HG03520 (cell line): Measurements from ENCODE around the gene WFDC10B.
"Not testable (repeated sequence)": the region's sequence is repeated elsewhere in the genome, so short reads cannot be mapped to it uniquely, and the experiment has no call there.

Experiments
- ATAC-seq: cut with Tn5 transposase; IDR thresholded peaks from one replicate; pipeline ENCODE4 v1.9.1; 2021; ENCODE audit warnings: mild to moderate bottlenecking, moderate library complexity; ENCODE audit not compliant: unreplicated experiment

WFDC10B gene

GRCh38 chr20:45704969-45705637 is at the start of gene WFDC10B:
TSS of gene WFDC10B (minus strand) at chr20:45705019. CDS start at chr20:45685992, 19,027 bp downstream.
- ATAC-seq = no peak

GRCh38 chr20:45752746-45753145 is 47.9 kb upstream of the WFDC10B start:
- ATAC-seq = no peak

GRCh38 chr20:45751721-45752120 is 46.9 kb upstream of the WFDC10B start:
- ATAC-seq = no peak

GRCh38 chr20:45745015-45745414 is 40.2 kb upstream of the WFDC10B start:
- no peak for ATAC-seq

- no peak for ATAC-seq
Measured at GRCh38 chr20:45742596-45742995, 37.8 kb upstream of the WFDC10B start.

- ATAC-seq = no peak
Measured at GRCh38 chr20:45735988-45736387, 31.2 kb upstream of the WFDC10B start.

GRCh38 chr20:45735552-45735951 is 30.7 kb upstream of the WFDC10B start:
- ATAC-seq = no peak

GRCh38 chr20:45732199-45732598 is 27.4 kb upstream of the WFDC10B start:
- ATAC-seq = no peak

GRCh38 chr20:45727044-45727443 is 22.2 kb upstream of the WFDC10B start:
- ATAC-seq = no peak

GRCh38 chr20:45725134-45725533 is 20.3 kb upstream of the WFDC10B start:
- no peak for ATAC-seq

GRCh38 chr20:45722047-45722446 is 17.2 kb upstream of the WFDC10B start, which contains the start of gene SPINT4:
TSS of gene SPINT4 (plus strand) at chr20:45722347. CDS start at chr20:45722368, 21 bp downstream.
- ATAC-seq = no peak

- ATAC-seq = not testable (repeated sequence)
Measured at GRCh38 chr20:45716141-45716688, 11.4 kb upstream of the WFDC10B start.

GRCh38 chr20:45701873-45702272 is 2.9 kb downstream of the WFDC10B start, which contains the start of gene WFDC13:
TSS of gene WFDC13 (plus strand) at chr20:45702038. CDS start at chr20:45702124, 86 bp downstream.
- ATAC-seq = no peak

GRCh38 chr20:45701104-45701503 is 3.7 kb downstream of the WFDC10B start:
- ATAC-seq = no peak

GRCh38 chr20:45695496-45695895 is 9.3 kb downstream of the WFDC10B start:
- ATAC-seq = no peak

- ATAC-seq = not testable (repeated sequence)
Measured at GRCh38 chr20:45693346-45693745, 11.5 kb downstream of the WFDC10B start.

- ATAC-seq = no peak
Measured at GRCh38 chr20:45685896-45686295, 18.9 kb downstream of the WFDC10B start.

GRCh38 chr20:45679650-45680049 is 25.2 kb downstream of the WFDC10B start:
- no peak for ATAC-seq

- ATAC-seq = no peak
Measured at GRCh38 chr20:45672765-45673164, 32.1 kb downstream of the WFDC10B start.

- no peak for ATAC-seq
Measured at GRCh38 chr20:45670139-45670538, 34.7 kb downstream of the WFDC10B start, which contains the start of gene WFDC11. TSS of gene WFDC11 (minus strand) at chr20:45670239. CDS start at chr20:45650600, 19,639 bp downstream.

GRCh38 chr20:45657038-45657437 is 47.8 kb downstream of the WFDC10B start:
- not testable (repeated sequence) for ATAC-seq

GRCh38 chr20:45651726-45652125 is 53.1 kb downstream of the WFDC10B start:
- not testable (repeated sequence) for ATAC-seq
